ENCODE results near the gene PTPRD.

The PTPRD gene

DNA sequence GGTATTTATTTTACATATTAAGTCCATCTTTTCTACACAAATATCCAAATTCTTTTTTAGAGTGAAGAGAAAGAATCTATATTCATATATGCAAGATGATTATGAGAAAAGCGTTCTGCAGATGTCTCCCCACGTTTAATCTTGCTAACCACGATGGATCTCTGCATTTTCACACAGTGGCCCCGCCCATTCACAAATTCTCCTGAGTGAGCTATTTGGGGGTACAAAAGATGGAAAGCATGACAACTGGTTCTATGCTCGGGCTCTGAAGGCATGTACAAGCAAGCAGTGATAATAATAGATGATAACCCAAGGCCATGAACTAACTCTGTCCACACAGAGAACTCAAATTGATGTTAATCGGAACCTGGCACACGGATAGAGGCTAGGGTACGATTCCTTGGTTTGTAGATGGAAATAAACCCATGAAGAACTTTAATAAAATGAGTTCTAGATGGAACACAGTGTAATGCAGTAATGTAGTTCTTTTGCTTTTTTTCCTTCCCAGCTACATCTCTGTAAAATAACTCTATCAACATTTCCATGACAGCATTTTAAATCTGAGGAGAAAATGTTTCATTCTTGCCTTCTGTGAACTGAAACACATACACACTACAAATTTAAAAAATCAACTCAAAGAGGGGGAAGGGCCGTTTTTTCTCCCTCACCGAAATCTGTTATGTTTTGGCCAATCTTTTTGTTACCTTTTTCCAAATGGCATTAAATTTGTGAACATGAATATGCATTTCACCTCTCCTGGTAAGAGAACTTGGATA is 1961.5 kb downstream of the PTPRD start:
- DNase-seq: no peak

DNA sequence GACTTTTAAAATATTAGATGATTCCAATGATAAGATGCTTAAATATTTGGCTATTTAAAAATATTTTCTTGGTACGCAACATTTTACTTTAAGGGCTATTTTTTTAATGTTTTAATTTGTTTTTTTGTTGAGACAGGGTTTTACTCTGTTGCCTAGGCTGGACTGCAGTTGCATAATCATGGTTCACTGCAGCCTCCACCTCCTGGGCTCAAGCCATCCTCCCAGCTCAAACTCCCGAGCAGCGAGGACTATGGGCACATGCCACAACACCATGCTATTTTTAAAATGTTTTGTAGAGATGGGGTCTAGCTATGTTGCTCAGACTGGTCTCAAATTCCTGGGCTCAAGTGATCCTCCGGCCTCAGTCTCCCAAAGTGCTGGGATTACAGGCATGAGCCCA is 1963.0 kb downstream of the PTPRD start:
- DNase-seq: no peak

DNA sequence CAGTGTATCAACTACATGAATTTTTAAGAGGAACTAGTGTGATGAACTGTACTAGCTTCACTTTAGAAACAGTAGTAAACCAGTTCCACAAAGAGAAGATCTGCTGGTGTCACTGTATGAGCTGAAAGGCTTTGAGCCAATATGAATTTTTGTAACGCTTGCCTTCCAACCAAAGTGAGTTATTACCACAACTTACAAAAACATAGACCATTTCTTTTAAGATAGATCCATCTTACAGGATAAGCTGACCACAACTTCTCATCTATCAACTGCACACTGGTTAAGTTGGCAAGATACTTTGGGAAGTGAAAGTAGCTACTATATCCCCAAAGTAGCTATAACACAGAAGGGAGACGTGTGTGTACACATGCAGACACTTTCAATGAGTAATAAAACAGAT is 1963.6 kb downstream of the PTPRD start:
- DNase-seq: no peak

DNA sequence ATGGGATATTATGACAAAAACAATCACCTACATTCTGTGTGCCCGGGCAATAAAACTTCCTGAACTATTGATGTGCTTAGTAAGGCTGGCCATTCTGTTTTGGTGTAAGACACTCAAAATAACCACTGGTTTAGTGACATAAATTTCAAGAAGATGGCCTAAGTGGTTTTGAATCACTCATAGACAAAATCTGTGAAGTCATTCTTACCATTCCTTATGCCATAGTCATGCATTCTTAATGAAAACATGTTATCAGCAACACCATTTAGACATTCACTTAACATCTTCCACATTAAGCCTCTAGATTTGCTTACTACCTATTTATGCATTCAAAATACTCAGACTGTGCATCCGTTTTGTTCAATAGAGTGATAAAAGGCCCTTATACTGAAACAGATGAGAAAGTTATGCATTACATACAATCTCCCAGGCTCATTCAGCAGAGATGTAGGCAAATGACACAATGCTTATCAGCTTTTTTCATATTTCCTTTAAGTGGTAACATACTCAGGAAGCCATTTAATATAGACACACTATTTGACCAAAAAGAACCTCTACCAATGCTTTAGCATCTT is 1964.4 kb downstream of the PTPRD start:
- no peak for DNase-seq

DNA sequence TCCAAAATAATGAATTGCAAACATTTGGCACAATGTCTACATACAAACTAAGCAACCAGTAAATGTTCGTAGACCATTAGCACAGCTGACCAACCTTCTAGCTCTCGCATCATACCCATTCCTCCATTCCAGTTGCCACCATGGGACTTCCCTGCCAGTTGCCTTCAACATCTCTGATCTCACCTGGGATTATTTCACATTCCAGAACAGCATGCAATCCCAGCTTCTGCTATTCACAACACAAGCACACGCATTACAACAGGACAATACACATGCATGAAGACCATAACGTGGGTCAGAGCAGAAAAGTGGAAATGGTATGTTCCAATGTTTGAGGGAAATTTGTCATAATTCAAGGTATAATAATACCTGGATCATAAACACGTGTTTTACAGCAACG is 1965.0 kb downstream of the PTPRD start:
- DNase-seq: no peak

DNA sequence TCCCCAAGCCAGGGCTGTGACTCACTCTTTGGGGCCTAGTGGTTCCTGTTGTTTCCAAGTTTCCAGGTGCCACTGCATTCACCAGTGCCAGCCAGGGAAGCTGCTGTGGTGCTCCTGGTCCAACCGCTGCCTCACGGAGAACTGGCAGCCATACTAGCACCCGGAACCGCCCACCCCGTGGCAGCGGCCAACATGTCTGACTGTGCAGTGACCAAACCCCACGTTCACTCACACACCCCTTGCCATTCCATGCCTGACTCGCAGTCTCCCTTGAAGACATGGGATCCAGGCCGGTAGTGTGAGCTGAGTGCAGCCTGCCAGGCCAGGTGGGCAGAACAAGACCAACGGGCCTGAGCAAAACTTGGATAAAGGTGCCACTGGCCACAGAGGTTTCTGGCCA is 1968.2 kb downstream of the PTPRD start:
- DNase-seq: no peak

DNA sequence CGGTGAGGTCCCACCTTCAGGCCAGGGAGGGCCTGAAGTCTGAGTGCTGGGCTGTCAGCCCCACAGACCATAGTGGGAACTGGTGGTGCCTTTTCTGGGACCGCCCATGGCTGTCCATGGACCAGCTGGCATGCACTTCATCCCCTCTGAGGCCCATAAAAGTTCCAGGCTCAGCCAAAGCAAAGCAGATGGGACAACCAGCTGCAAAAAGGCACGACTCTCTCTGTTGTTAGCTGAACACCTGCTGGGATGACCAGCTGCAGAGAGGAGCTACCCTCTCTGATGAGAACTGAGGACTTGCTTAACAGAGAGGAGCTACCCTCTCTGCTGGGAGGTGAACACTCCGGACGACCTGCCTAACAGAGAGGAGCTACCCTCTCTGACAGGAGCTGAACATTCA is 1968.9 kb downstream of the PTPRD start:
- no peak for DNase-seq

DNA sequence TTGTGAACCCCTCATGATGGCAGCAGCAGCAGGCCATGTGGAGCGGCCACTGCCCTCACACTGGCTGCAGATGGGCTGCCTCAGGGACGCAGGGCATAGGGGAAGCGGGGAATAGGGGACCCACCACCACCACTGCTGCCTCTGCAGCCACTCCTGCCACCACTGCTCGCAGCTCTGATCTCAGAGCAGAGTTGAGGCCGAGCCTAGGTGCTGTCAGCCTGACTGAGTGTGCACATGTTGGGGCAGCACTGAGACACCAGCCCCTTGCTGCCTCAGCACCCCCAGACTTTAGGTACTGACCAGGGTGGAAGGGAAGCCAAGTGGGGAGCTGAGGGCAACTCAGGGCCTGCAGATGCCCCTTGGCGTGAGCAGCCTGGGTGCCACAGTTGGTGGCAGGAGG is 1969.3 kb downstream of the PTPRD start:
- no peak for DNase-seq

DNA sequence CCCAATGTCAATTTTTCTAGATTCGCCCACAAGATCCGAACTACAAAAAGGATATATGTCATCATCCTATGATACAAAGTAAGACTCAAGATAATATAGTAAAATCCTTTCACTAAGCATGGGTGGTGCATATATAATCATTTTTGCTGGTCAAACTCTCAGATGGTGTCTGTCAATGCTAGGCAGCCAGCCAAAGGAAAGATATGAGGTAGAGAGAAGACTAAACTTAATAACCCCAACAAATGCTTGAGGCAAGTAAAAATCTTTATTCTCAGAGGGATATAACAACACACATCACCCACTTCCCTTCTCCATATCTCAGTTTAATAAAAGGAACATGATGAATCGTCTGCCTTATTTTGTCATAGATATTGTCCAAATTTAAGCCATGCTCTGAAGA is 1972.0 kb downstream of the PTPRD start:
- no peak for DNase-seq

DNA sequence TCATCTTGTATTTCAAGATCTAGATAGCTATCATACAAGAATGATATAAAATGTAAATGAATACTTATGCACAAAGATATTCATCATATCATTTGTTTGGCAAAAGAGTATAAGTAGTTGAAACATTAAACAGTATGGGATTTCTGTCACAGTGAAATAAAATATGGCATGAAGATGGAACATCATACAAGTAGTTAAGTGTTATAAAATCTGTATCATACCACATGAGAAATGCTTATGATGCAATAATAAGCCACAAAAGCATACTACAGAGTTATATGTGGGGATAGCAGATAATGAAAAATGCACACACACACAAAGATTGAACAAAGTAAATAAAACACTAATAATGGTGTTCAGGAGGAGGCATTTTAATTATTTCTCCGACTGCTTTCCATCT is 1975.2 kb downstream of the PTPRD start:
- DNase-seq: no peak

DNA sequence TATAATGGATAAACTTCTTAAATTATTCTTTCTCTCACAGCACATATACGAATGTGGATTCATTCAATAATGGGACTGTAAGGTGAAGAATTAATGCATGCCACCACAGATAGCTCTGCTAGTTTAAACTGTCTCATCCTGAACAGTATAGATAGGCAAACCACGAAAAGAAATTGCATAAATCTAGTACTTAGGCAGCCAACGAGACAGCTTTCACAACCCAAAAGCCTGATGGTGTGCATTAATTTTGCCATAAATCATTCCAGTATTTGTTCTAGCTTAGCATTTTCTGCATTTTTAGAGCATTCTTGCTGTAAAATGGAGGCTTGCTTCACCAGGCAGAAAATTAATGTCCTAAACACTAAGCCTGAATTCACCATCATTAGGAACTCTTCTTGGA is 1979.0 kb downstream of the PTPRD start:
- DNase-seq: no peak

DNA sequence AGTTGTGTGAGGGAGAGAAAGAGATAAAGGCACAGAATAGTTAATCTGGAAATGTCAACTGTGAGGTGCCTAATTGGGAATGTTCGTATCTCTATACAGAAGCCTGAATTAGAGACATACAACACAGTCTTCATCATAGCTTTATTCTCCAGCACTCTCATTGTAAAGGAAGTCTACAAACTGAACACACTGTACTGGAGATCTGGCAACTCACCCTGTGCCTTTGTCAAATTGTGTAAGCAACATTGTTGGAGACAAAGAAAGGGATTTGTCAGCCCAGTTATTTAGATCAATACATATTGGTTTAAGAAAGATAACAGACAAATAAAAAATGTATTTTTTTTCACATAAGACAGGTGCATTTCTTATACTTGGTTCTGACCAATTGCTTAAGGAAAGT is 1980.3 kb downstream of the PTPRD start:
- no peak for DNase-seq

DNA sequence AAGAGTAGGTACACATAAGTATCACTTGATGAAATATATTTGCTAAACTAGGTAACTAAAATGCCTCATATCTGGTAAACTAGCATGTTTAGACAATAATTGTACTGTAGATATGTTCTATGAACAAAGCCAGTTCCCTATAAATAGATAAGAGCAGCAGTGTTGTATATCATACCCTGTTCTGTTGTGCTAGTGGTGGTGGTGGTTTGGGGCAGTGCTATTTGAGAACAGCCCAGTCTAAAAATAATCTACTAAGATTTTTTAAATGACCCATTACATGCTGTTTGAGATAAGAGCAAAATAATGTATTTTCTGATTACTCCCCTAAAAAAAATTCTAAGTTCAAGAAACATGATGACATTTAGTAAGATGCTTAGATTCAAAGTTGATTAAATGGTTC is 1984.0 kb downstream of the PTPRD start:
- no peak for DNase-seq

DNA sequence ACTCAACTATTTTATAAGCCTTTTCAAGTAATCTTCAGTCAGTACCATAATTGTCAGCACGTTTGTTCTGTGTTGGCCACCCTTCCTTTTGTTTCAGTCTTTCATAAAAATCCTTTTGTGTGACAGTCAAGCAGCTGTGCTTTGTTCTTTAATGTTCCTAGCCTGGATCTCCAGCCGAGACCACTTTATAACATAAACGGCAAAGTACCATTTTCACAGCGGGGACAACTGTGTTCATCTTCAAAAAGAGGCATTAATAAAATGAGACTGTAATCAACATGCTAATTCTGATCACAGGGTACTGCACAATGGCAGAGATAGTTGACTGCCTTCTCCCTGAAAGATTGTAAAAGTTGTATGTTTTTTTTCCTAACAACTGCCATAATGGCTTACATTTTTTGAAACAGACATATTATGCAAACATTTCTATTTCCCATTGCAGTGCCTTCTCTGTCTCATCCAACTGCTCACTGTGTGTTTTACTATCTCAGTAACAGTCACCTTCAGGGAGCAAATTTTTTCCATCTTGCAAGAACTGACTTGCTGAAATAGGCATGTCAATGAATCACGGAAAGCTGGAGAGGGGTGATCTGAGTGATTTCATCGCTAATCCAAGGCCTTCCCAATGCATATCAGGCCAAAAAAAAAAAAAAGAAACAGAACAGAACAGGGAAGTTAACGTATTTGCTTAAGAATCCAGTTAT is 1984.7 kb downstream of the PTPRD start:
- DNase-seq: no peak

DNA sequence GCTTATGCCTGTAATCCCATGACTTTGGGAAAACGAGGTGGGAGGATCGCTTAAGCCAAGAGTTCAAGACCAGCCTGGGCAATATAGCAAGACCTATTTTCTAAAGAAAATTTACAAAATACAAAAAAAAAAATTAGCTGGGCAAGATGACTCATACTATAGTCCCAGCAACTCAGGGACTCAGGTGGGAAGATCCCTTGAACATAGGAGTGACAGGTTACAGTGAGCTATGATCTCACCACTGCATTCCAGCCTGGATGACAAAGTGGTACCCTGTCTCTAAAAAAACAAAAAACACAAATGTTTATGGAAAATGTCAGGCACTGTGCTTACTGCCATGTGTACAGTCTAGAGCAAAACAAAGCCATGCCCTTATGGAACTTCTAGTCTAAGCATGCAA is 1989.9 kb downstream of the PTPRD start:
- no peak for DNase-seq

DNA sequence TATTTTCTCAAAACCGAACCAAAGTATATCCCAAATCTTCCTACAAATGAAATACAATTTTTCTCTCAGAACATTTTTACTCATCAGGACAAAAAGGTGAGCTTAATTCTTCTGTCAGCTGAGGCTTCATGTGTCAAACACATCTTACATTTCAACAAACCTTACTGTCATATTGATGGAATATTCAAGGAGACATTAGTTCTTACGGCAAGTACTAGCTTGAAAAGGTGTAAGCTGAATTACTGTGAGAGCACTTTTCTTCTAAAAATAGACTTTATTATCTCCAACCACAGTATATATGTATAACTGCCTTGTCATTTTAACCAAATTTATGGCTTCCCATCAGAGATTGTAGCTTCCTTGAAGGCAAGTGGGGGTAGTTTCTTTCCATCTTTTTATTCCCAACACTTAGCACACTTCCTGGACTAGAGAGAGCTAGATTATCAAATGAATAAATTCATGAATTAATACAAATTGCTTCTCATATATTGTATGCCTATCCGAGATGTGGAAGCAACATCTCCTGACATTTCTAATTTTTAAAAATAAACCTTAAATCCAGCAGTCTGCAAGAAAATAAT is 1990.5 kb downstream of the PTPRD start:
- no peak for DNase-seq

DNA sequence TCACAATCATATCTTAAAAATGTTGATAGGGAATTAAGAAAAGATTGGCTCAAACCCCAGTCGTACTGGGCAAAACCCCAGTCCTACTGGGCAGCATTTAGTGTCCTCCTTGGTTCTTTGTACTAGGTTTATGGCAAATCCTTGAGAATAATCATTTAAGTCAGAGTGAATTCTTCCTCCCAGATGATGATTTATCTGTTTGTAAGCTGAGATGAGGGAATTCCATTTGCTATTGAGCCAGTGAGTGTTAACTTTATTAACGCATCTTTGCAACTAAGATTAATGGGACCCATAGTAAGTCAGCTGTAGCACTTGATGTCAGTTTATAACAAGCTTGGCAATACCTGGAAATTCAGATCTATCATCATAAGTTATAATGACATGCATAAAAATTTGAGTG is 1991.4 kb downstream of the PTPRD start:
- no peak for DNase-seq

DNA sequence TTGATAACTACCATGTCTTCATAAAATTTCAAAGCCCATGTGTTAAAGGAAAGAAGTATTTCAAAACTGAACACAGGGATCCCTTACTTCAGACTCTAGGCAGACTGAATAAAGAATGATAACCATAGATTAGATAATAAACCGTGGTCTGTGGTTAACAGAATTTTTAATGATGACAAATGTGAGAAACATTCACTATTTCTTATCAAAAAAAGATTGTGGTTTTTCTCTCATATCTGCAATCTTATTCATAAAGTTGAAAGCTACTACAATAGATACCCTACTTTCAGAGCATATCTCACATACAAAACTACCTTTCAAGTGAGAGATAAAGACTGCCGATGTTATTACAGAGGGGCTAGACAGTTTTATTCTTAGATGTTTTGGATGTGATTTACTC is 1996.4 kb downstream of the PTPRD start:
- no peak for DNase-seq

DNA sequence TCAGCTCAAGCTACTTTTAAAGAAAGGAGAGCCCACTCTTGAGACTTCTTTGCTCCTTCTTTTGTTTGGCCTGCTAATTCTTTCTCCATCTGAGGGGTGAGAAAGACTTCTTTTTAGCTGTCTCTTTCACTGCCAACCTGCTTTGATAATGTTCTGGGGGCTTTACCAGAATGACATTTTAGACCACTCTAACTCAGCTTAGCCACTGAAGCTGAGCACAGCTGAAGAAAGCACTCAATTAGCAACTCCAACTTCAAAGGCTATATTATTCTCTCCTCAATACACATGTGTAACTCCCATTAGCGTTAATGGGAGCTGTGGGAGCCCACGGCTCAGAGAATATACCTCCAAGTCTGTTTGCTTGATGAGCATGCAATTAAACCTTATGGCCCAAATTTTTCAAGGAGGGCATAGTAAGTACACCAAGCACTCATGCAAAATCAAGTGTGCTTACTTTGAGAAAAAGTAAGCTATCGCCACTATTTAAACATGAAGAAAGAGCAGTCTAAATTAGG is 1997.8 kb downstream of the PTPRD start:
- DNase-seq: no peak

DNA sequence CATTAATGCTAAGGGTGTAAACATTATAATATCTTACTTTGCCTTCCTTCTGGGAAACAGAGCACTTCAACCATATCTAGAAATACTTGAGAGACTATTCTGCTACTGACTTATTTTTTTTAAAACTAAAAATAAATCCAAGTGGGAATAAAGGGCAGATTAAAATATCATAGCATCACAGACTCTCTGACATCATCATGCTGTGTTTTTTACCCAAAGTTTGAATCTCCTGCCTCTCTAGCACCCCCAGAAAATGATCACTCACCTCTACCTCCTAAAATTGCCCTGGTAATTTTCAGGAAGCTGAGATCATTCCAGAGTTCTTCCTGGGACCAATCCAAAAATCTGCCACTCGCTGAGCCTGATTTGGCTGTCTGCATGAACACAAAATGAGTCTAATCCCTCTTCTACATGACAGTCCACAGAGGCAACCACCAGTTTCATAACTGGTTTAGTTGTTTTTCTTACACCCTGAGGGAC is 1999.4 kb downstream of the PTPRD start:
- DNase-seq: no peak

DNA sequence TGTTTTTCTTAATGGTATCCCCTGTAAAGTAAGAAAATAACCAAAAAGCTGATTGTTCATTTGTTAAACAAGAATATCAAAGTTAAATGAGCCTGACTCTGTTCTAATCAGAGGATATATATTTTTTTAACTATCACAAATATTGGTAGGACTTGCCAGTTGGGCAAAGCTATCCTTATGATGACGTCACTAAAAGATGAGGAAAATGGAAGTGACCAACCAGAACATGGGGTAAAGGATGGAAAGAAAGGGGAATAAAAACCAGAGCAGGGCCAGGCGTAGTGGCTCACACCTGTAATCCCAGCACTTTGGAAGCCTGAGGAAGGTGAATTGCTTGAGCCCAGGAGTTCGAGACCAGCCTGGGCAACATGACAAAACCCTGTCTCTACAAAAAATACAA is 2001.6 kb downstream of the PTPRD start:
- DNase-seq: no peak

DNA sequence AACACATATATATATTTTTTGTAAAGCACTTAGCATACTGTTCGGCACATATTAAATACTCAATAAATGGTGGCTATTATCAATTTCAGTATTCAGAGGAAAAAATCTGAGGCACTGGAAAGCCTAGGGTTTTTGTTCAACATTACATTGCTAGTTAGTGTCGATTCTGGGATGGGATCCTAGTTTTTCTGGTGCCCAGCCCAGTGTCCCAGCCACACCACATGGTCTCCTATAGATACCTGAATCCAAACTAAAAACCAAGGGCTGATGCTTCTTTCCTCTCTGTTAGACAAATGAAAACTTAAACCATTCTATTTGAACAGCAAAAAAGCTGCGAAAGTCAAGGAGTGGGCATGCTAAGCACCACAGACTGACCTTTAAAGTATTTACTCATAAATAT is 2002.5 kb downstream of the PTPRD start:
- no peak for DNase-seq

DNA sequence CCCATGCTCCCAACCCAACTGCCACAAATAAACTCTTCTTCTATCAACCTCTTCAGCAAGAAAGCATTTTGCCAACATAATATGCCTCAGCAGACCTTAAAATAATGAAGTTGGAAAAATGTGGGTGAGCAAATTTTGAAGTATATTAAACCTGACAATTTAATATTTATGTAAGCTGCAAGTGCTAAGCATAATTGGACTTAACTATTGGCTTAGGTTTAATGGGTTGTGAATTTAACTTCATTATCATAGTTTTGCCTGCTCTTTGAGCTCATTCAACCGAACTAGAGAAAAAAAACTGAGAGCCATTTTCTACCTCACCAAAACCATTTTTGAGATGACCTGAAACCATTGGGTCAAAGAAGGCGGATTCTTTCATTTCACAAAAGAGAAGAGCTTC is 2007.7 kb downstream of the PTPRD start:
- no peak for DNase-seq

DNA sequence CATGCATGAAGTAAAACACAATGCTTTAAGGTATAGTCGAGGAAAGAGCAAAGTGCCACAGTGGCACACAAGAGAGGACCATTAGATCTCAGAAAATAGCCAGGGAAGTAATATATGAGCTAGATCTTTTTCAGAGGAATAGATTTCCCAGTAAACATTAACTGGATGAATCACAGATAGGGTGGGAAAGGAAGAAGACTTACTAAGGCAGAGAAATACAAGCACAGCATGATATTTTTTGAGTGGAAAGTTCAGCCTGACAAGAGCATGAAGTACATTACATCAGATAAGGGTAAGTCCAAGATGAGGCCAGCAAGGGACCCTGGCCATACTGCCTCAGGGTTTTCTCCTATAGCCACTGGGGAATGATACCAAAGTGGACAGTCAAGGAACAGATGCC is 2008.6 kb downstream of the PTPRD start:
- no peak for DNase-seq
